ENCODE measurements around the gene ZNF335.
"Not testable (repeated sequence)": the region's sequence is repeated elsewhere in the genome, so short reads cannot be mapped to it uniquely, and the experiment has no call there.

ZNF335 gene

GRCh38 chr20:45908084-45908483 is 63.9 kb downstream of the ZNF335 start:
- no peak for DNase-seq (ENCODE audit: low spot score)
- TF ChIP-seq, protein P1, sequence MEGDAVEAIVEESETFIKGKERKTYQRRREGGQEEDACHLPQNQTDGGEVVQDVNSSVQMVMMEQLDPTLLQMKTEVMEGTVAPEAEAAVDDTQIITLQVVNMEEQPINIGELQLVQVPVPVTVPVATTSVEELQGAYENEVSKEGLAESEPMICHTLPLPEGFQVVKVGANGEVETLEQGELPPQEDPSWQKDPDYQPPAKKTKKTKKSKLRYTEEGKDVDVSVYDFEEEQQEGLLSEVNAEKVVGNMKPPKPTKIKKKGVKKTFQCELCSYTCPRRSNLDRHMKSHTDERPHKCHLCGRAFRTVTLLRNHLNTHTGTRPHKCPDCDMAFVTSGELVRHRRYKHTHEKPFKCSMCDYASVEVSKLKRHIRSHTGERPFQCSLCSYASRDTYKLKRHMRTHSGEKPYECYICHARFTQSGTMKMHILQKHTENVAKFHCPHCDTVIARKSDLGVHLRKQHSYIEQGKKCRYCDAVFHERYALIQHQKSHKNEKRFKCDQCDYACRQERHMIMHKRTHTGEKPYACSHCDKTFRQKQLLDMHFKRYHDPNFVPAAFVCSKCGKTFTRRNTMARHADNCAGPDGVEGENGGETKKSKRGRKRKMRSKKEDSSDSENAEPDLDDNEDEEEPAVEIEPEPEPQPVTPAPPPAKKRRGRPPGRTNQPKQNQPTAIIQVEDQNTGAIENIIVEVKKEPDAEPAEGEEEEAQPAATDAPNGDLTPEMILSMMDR (IDR thresholded peaks at IDR 0.05; ENCODE audit: extremely low read depth, missing control alignments) = no peak

- TF ChIP-seq, protein P1 (IDR thresholded peaks at IDR 0.05; ENCODE audit: extremely low read depth, missing control alignments) = no peak
- DNase-seq (ENCODE audit: low spot score) = no peak
These were observed 64.6 kb downstream of the ZNF335 start for GRCh38 chr20:45907219-45907948.

DNA sequence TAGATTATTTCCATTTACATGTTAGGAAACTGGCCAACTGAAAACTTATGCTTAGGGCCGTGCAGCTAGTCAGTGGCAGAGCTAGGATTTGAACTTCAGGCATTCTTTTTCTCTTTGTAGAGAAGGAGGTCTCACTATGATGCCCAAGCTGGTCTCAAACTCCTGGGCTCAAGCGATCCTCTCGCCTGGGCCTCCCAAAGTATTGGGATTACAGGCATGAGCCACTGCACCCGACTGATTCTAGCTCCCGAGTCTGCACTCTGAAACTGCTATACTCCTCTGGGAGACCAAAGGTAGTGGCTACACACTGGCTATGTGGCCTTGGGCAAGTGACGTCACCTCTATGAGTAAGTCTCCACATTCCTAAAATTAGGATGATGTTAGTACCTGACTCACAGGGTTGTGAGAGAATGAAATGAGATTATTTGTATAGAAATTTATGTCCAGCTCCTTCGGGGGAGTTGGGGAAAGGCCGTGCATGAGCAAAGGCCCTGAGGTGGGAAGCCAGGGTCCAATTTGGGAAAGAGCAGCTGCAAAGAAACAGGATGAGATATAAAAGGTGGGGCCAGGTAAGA is 66.4 kb downstream of the ZNF335 start:
- no peak for DNase-seq (ENCODE audit: low spot score)
- TF ChIP-seq, protein P1 (IDR thresholded peaks at IDR 0.05; ENCODE audit: extremely low read depth, missing control alignments) = no peak

- DNase-seq (ENCODE audit: low spot score) = no peak
- TF ChIP-seq, protein P1 (IDR thresholded peaks at IDR 0.05; ENCODE audit: extremely low read depth, missing control alignments) = no peak
These were observed 67.2 kb downstream of the ZNF335 start for GRCh38 chr20:45904583-45905504.

- no peak for DNase-seq (ENCODE audit: low spot score)
- TF ChIP-seq, protein P1 (IDR thresholded peaks at IDR 0.05; ENCODE audit: extremely low read depth, missing control alignments) = no peak
These were observed 69.8 kb downstream of the ZNF335 start for GRCh38 chr20:45902199-45902701.

DNA sequence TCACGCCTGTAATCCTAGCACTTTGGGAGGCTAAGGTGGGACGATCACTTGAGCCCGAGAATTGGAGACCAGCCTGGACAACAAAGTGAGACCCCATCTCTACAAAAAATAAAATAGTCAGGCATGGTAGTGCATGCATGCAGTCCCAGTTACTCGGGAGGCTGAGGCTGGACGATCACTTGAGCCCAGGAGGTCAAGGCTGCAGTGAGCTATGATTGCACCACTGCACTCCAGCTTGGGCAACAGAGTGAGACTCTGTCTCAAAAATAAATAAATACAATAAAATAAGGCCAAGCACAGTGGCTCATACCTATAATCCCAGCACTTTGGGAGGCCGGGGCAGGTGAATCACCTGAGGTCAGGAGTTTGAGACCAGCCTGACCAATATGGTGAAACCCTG is 70.7 kb downstream of the ZNF335 start:
- not testable (repeated sequence) for DNase-seq (ENCODE audit: low spot score)

DNA sequence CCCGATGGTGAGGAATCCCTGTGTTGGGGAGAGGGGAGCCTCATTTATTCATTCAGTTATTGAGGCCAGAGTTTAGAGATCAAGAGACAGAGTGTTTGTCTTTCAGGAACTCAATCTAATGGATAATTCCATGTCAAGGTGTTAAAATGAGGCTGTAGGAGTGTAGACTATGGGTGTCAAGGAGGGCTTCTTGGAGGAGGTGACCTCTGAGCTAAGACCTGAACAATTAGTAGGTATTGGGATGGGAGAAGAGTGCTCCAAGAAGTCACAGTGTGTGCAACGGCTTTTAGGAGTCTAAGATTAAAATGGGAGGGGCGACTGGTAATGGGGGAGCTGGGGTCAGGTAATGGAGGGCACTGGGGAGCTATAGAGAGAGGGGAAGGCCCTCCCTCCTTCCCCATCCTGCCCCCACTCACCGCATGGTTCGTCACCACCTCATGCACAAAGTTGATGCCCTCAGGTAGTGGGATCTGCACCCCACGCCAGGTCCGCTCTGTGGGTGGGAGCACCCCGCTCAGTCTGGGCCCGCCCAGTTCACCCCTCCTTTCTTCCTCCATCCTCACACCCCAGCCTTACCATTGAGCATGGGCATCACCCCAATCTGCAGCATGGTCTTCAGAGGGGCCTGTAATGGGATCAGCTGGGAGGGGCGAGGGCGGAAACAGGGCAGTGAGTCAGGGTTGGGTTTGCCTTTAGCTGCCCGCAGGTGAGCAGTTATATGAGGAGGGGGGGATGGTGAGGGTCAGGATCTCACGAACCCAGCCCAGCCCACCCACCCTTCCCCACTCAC is 72.8 kb downstream of the ZNF335 start:
- DNase-seq (ENCODE audit: low spot score) = no peak
- TF ChIP-seq, protein P1 (IDR thresholded peaks at IDR 0.05; ENCODE audit: extremely low read depth, missing control alignments) = no peak

All from GM20000 (cell line).